ENCODE results near the gene VPS13A.

The VPS13A gene

GRCh38 chr9:77455312-77455927, 278.1 kb downstream of the VPS13A start:
- peak; percentile 25 for DNase-seq (ENCODE audit: low spot score)
- Mint-ChIP-seq H3K4me3 (no peak overlapping the region), H3K4me1 (ENCODE audit: low read depth) (peaks cover 11% of the 10 kb centered on the region), H3K9me3 (no peaks in the 10 kb centered on the region), H3K27ac (no peak overlapping the region), H3K36me3 (ENCODE audit: low read depth) (no peaks in the 10 kb centered on the region), H3K27me3 (ENCODE audit: low read depth) (no peaks in the 10 kb centered on the region)

GRCh38 chr9:77456829-77457437, 279.6 kb downstream of the VPS13A start:
- peak; percentile 76 for DNase-seq (ENCODE audit: low spot score)

DNA sequence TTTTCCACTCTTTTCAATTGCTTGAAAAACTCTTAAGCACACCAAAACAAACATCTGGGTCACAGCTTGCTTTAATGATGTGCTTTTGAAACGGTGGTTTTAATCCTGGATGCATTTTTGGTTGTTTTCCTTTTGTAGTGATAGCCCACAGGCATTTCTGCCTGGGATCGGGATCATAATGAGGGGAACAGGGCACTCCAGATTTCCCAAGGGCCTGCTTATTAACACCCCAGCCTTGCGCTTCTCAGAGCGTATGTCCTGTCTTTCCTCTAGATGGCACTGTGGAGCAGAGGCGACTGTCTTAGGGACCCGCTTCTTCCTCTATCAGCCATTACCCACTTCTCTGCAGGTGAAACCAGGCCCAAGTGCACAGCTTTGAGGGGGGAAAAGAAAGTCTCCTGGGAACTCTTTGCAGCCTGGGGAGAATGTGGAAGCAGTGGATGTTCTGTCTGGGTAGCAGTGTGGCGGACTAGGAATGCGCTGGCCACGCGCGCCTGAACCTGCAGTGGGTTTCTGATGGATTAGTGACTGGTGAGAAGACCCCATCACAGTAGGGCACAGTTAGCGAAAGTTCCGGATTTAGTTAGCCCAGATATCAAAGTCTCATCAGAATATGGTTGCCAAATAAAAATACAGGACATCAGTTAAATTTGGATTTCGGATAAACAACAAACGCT, 280.7 kb downstream of the VPS13A start:
- Mint-ChIP-seq H3K4me1 (ENCODE audit: low read depth) (peaks cover 11% of the 10 kb centered on the region), H3K27me3 (ENCODE audit: low read depth) (no peaks in the 10 kb centered on the region), H3K4me3 (no peak overlapping the region), H3K36me3 (ENCODE audit: low read depth) (no peaks in the 10 kb centered on the region), H3K27ac (no peak overlapping the region), H3K9me3 (no peaks in the 10 kb centered on the region)
- DNase-seq (ENCODE audit: low spot score) = peak; percentile 47

More at GRCh38 chr9:77456829-77457437, 279.6 kb downstream of the VPS13A start:
- H3K4me3 Mint-ChIP-seq = no peak overlapping the region
- no peaks in the 10 kb centered on the region for H3K36me3 Mint-ChIP-seq (ENCODE audit: low read depth)
- H3K27ac Mint-ChIP-seq = no peak overlapping the region
- no peaks in the 10 kb centered on the region for H3K9me3 Mint-ChIP-seq
- no peaks in the 10 kb centered on the region for H3K27me3 Mint-ChIP-seq (ENCODE audit: low read depth)
- H3K4me1 Mint-ChIP-seq (ENCODE audit: low read depth) = peaks cover 11% of the 10 kb centered on the region

DNA sequence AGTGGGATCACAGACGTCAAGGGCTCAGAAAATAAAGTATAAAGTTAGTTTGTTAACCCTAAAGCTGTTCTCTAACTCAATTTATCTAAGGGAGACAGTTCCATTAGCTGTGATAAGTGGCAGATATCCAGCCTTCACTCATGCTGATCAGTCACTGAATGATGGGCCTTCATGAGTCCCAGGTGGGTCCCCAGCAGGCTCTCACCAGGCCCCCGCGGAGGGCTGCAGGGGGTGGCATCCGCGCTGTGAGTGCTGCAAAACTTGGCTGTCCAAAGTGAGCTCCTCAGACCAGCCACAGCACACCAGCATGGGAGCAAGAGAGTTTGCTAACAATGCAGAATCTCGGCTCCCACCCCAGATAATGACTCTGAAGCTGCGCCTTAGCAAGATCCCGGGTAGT, 283.6 kb downstream of the VPS13A start:
- no peaks in the 10 kb centered on the region for H3K36me3 Mint-ChIP-seq (ENCODE audit: low read depth)
- no peak for DNase-seq (ENCODE audit: low spot score)
- H3K27me3 Mint-ChIP-seq (ENCODE audit: low read depth) = no peaks in the 10 kb centered on the region
- no peak overlapping the region for H3K27ac Mint-ChIP-seq
- peaks cover 8% of the 10 kb centered on the region for H3K4me1 Mint-ChIP-seq (ENCODE audit: low read depth)
- H3K9me3 Mint-ChIP-seq = no peaks in the 10 kb centered on the region
- H3K4me3 Mint-ChIP-seq = no peak overlapping the region

DNA sequence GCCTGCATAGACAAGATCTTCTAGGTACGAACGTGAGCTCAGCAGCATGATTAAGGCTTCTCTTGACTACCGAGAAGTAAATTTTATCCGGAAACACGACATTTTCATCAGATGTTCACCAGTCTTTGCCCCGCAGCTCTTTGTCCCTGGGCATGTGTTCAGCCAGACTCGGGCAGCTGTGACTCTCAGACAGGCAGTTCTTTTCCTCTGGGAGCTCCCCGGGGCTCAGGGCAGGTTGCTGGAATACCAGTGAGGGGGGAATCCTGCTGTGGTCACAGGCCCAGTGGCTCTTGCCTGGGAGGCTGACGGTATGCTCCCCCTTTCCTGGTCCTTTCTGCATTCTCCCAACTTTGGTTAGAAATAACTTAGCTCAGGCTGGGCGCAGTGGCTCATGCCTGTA, 284.7 kb downstream of the VPS13A start:
- Mint-ChIP-seq H3K27ac (no peak overlapping the region), H3K27me3 (ENCODE audit: low read depth) (no peaks in the 10 kb centered on the region)
- no peak for DNase-seq (ENCODE audit: low spot score)

GRCh38 chr9:77463151-77463550, 285.8 kb downstream of the VPS13A start:
- peaks cover 7% of the 10 kb centered on the region for H3K4me1 Mint-ChIP-seq (ENCODE audit: low read depth)
- H3K4me3 Mint-ChIP-seq = no peak overlapping the region

More for the DNA sequence above, 284.7 kb downstream of the VPS13A start:
- no peaks in the 10 kb centered on the region for H3K9me3 Mint-ChIP-seq
- H3K4me1 Mint-ChIP-seq (ENCODE audit: low read depth) = peaks cover 10% of the 10 kb centered on the region
- no peak overlapping the region for H3K4me3 Mint-ChIP-seq
- no peaks in the 10 kb centered on the region for H3K36me3 Mint-ChIP-seq (ENCODE audit: low read depth)

DNA sequence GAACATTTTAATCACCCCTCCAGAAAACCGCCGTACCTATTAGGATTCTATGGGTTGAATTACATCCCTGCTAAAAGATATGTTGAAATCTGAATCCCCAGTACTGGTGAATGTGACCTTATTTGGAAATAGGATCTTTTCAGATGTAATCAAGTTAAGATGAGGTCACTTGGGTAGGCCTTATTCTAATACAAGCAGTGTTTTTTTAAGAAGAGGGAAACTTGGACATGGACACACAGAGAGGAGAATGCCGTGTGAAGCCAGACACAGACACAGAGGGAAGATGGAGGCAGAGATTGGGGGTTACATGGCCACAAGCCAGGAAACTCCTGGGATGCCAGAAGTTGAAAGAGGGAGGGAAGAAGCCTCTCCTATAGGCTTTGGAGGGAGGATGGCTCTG, 287.3 kb downstream of the VPS13A start:
- no peaks in the 10 kb centered on the region for H3K9me3 Mint-ChIP-seq
- H3K36me3 Mint-ChIP-seq (ENCODE audit: low read depth) = no peaks in the 10 kb centered on the region
- no peaks in the 10 kb centered on the region for H3K27me3 Mint-ChIP-seq (ENCODE audit: low read depth)
- DNase-seq (ENCODE audit: low spot score) = no peak
- H3K27ac Mint-ChIP-seq = no peak overlapping the region
- H3K4me3 Mint-ChIP-seq = no peak overlapping the region
- peaks cover 6% of the 10 kb centered on the region for H3K4me1 Mint-ChIP-seq (ENCODE audit: low read depth)

More at GRCh38 chr9:77463151-77463550, 285.8 kb downstream of the VPS13A start:
- no peak overlapping the region for H3K27ac Mint-ChIP-seq
- DNase-seq (ENCODE audit: low spot score) = no peak
- no peaks in the 10 kb centered on the region for H3K36me3 Mint-ChIP-seq (ENCODE audit: low read depth)
- no peaks in the 10 kb centered on the region for H3K9me3 Mint-ChIP-seq
- no peaks in the 10 kb centered on the region for H3K27me3 Mint-ChIP-seq (ENCODE audit: low read depth)

- peaks cover 6% of the 10 kb centered on the region for H3K9me3 Mint-ChIP-seq
- H3K36me3 Mint-ChIP-seq (ENCODE audit: low read depth) = peaks cover 2% of the 10 kb centered on the region
- H3K27me3 Mint-ChIP-seq (ENCODE audit: low read depth) = no peaks in the 10 kb centered on the region
- H3K4me1 Mint-ChIP-seq (ENCODE audit: low read depth) = peaks cover 10% of the 10 kb centered on the region
- no peak overlapping the region for H3K27ac Mint-ChIP-seq
- DNase-seq (ENCODE audit: low spot score) = no peak
- no peak overlapping the region for H3K4me3 Mint-ChIP-seq
Observed at GRCh38 chr9:77469515-77470231, 292.3 kb downstream of the VPS13A start.
